Colonic mucosa (tissue), 4 donors: ENCODE results near the gene NCAM1. TPM values are rescaled to one million over a fixed set of nuclear protein-coding genes. Genes with fewer than 3 reads are reported as not detected.

Experiments used
- DNase-seq: peaks from one replicate; pipeline ENCODE4 v3.0.0-alpha.2; 2020
- H3K27ac ChIP-seq: fragments of 200-600 bp; one replicate; pipeline ENCODE4 v1.8.0; 2021
- H3K27me3 ChIP-seq: fragments of 200-600 bp; one replicate; pipeline ENCODE4 v1.8.0; 2021
- H3K36me3 ChIP-seq: fragments of 200-600 bp; one replicate; pipeline ENCODE4 v1.8.0; 2021
- H3K4me1 ChIP-seq: fragments of 200-600 bp; one replicate; pipeline ENCODE4 v1.8.0; 2021; ENCODE audit warnings: mild to moderate bottlenecking
- H3K4me3 ChIP-seq: fragments of 200-600 bp; one replicate; pipeline ENCODE4 v1.8.0; 2021
- H3K9ac ChIP-seq, 2 donors: one replicate each; pipeline ENCODE4 v1.7.0; 2013; ENCODE audit warnings: control low read depth in 2 of 2, low read depth in 2 of 2, low read length in 2 of 2
- H3K9me3 ChIP-seq: fragments of 200-600 bp; one replicate; pipeline ENCODE4 v1.8.0; 2021
- intact Hi-C: fragments of 100-400 bp; cut with DNase I; formaldehyde crosslinking; loops from one replicate; pipeline ENCODE4 v1.14.1; 2022
- total RNA-seq, 2 donors: library from RNA; stranded (reverse); fragmentation: NEBNext Ultra II Directional in 1 of 2; extraction: Animal tissue kit (Norgen Biotek cat#: 25700) in 1 of 2; gene quantifications; one replicate each; pipeline ENCODE4 v1.2.1, GENCODE V29; 2021
- TF ChIP-seq, protein P1 (sequence below): fragments of 200-600 bp; IDR thresholded peaks from one replicate; pipeline ENCODE4 v1.8.0; 2022; ENCODE audit warnings: antibody characterized with exemption, mild to moderate bottlenecking
- donor health status: healthy.
- donor health status: DM: no; HTN: no; CAD: no.
- donor health status: DM: no; HTN: no; CAD: no.

The NCAM1 gene
- total RNA-seq, 2 donors from 2014 or later, result 2.3 to 10.7 TPM

DNA sequence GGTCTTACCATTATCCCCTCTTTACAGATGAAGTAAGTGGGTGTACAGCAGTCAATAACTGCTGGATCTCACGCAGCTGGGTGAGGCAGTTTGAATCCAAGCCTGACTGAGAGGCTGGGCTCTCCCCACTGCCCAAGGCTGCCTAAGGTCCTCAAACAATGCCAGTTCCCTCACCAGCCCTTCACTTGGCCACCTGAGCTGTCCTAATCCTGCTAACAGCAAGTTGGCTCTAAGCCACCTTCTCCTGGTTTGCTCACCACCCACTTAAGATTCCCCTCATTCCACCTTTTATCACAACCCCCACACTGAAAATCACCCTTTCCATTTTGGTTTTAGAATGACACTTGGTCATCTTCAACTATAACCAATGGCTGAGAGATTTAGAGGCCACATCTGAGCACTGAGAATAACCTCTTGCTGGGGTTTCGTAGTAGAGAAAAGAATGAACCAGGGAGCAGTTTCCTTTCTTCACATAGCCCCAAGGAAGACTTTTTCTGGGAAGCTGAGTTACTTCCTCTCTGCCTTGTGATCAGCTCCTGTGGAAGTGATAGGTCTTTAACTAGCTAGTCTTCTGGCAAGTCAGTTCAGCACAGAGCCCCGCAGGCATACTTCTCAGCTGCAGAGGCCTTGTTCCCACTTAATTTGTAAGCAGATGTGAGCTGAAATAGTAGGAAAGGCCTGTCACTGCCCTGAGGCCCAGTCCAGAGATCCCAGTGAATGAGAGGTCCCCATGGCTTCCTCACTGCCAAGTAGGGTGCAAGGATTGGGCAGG lies 295.4 kb downstream of the NCAM1 start:
- no peaks in the 10 kb centered on the region for H3K4me1 ChIP-seq
- TF ChIP-seq, protein P1, sequence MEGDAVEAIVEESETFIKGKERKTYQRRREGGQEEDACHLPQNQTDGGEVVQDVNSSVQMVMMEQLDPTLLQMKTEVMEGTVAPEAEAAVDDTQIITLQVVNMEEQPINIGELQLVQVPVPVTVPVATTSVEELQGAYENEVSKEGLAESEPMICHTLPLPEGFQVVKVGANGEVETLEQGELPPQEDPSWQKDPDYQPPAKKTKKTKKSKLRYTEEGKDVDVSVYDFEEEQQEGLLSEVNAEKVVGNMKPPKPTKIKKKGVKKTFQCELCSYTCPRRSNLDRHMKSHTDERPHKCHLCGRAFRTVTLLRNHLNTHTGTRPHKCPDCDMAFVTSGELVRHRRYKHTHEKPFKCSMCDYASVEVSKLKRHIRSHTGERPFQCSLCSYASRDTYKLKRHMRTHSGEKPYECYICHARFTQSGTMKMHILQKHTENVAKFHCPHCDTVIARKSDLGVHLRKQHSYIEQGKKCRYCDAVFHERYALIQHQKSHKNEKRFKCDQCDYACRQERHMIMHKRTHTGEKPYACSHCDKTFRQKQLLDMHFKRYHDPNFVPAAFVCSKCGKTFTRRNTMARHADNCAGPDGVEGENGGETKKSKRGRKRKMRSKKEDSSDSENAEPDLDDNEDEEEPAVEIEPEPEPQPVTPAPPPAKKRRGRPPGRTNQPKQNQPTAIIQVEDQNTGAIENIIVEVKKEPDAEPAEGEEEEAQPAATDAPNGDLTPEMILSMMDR, result no peak
- intact Hi-C loops, result no loop called here

DNA sequence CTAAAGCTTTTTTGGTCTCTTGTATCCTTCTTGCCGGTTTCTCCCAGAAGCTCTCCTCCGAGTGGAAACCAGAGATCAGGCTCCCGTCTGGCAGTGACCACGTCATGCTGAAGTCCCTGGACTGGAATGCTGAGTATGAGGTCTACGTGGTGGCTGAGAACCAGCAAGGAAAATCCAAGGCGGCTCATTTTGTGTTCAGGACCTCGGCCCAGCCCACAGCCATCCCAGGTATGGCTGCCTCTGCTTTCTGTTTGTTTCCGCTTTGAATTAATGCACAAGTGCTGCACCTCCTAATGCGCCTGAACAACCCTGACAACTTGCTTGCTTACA lies 298.8 kb downstream of the NCAM1 start:
- intact Hi-C loops, result no loop called here
- Histone ChIP-seq H3K9me3 (no peaks in the 10 kb centered on the region), H3K9ac (no peak overlapping the region), H3K27me3 (no peaks in the 10 kb centered on the region), H3K27ac (no peak overlapping the region), H3K36me3 (no peaks in the 10 kb centered on the region), H3K4me1 (no peaks in the 10 kb centered on the region), H3K4me3 (no peak overlapping the region)
- no peak for DNase-seq
- TF ChIP-seq, protein P1, result no peak

More for the DNA sequence above, 295.4 kb downstream of the NCAM1 start:
- Histone ChIP-seq H3K4me3 (no peak overlapping the region), H3K36me3 (no peaks in the 10 kb centered on the region), H3K9ac (no peak overlapping the region), H3K27ac (no peak overlapping the region), H3K27me3 (no peaks in the 10 kb centered on the region), H3K9me3 (no peaks in the 10 kb centered on the region)
- DNase-seq, result no peak

DNA sequence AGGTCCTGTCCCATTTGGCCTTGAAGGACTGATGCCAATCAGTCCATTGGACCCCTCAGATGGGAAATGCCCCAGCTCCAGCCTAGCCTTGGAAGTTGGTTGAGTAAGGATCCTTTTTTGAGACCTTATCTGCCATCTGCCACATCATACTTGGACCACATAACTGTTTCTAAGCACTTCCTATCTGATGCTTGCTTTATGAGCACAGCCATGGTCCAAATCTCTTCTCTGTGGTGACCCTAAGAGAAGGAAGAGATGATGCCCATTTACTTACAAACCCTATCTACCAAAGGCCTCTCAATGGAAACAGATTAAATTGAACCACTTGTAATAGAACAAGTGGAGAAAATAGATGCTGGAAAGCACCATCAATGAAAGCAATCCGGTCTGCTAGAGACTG lies 299.3 kb downstream of the NCAM1 start:
- Histone ChIP-seq H3K4me1 (no peaks in the 10 kb centered on the region), H3K27ac (no peak overlapping the region), H3K9ac (no peak overlapping the region), H3K36me3 (no peaks in the 10 kb centered on the region), H3K27me3 (no peaks in the 10 kb centered on the region), H3K4me3 (no peak overlapping the region), H3K9me3 (no peaks in the 10 kb centered on the region)
- TF ChIP-seq, protein P1, result no peak
- no peak for DNase-seq
- intact Hi-C loops, result no loop called here

DNA sequence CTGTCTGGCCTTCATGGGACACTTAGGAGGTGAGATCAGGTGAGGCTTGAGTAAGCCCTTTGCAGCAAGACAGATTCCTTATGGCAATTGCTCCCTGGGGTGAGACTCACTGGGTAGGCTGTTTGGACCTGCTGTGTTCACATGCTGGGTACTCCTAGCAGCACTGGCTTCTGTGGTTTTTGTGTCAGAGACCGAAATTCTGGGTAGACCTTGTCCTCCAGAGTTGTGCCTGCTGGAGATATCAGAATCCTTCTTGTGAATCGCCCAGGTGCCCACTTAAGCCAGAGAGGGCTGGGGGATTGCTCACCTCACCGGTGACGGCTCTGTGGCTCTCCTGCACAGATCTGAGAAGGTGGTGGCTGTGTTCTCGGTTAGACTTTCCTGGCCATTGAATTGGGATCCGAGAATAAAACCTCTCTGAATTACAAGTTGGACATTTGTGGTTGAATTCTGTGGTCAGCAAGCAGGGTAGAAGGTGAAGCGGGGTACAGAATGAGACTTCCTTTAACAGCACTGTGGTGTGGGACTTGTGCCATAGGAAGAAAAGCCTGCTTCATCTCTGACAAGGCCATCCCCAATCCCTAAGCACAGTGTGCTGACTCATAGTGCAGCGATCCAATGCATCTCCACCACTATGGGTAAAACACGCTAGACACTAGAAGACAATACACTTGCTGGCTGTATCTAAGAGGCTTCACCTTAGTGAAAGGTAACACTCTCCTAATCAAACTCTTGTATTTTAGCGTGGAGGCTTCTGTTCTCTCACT lies 300.7 kb downstream of the NCAM1 start:
- no peaks in the 10 kb centered on the region for H3K9me3 ChIP-seq
- no peaks in the 10 kb centered on the region for H3K27me3 ChIP-seq
- no peak overlapping the region for H3K4me3 ChIP-seq
- no peaks in the 10 kb centered on the region for H3K4me1 ChIP-seq
- DNase-seq, result no peak
- H3K36me3 ChIP-seq, result no peaks in the 10 kb centered on the region
- H3K9ac ChIP-seq, result no peak overlapping the region
- no peak overlapping the region for H3K27ac ChIP-seq
- TF ChIP-seq, protein P1, result no peak
- intact Hi-C loops, result no loop called here

DNA sequence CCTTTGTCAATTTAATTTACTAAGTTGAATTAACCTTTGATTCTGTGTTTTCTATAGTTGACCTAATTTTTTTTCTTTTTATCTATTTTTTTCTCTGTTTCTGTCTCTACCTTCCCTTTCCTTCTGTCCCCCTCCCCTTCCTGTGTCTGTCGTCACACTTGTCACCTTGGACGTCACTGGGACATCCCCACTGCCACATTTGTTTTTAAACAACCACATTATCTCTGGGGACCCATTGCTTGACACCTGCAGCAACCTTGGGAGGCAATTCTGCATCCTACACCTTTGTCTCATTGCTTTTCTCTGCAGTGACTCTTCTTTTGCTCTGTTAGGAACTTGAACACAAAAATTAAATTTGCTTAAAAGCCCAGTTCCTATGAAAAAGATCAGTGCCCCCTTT lies 301.4 kb downstream of the NCAM1 start:
- Histone ChIP-seq H3K9ac (no peak overlapping the region), H3K4me1 (no peaks in the 10 kb centered on the region), H3K27me3 (no peaks in the 10 kb centered on the region), H3K4me3 (no peak overlapping the region), H3K9me3 (no peaks in the 10 kb centered on the region), H3K36me3 (no peaks in the 10 kb centered on the region), H3K27ac (no peak overlapping the region)
- TF ChIP-seq, protein P1, result no peak
- intact Hi-C loops, result no loop called here
- no peak for DNase-seq
